Ureter (tissue), 1 donor: ENCODE results near the gene FAM227B. TPM values are rescaled to one million over a fixed set of nuclear protein-coding genes. Genes with fewer than 3 reads are reported as not detected.
"Not testable (repeated sequence)": the region's sequence is repeated elsewhere in the genome, so short reads cannot be mapped to it uniquely, and the experiment has no call there.

Experiments
- DNase-seq: peaks from one replicate; pipeline ENCODE4 v3.0.0-alpha.2; 2020; ENCODE audit warnings: low spot score
- total RNA-seq: library from RNA; stranded (reverse); gene quantifications from one replicate; pipeline ENCODE4 v1.2.4, GENCODE V29; 2023
- donor health status: DM: yes; HTN: yes; CAD: no.

Gene FAM227B
- total RNA-seq, 1 donor from 2014 or later: 9.6 TPM

DNA sequence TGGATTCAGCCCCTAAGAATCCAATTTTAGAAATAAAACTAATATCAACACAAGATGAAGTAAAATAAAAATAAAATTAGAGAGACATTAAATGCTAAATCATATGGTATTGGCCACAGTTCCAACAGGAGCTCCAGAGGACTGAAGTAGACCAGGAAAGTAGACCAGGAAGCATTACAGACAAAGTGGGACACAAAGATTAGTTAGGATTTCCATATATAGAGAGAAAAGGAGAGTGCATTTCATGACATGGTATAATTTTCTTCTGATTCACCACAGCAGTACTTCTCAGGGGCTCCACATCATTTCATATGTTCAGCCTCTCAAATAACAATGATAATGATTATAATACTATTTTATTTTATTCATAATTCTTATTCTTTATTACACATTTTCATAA, 179.3 kb downstream of the FAM227B start:
- DNase-seq: no peak

DNA sequence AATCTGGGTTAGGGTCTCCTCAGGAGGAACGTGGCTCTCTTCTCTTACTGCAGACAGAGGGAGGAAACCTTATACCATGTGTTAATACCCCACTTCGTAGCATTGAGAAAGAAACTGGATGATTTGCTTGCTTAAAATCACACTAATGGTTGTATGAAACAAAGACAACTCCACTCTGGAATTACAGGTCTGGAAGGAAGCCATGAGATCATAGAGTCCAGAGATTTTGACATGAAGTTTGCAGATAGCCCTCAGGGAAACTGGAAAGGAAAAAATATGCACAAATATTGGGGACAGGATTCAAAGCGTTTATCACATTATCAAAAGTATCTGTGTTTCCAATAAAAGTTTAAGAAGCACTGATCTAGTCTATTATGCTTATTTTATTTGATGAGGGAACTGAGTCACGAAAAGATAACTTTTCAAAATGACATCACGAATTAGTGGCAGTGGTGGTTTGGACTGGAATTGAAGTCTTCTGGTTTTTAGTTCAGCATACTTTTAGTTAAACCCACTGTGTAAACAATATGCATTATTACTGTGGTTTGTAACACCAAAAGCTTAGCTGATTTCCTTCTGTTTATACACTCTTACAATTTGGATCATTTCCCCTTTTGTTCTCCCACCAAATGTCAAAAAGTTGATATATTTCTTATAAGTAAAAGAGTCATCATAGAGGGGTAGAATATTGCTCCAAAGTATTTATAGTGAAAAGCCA, 180.8 kb downstream of the FAM227B start:
- DNase-seq: no peak

- no peak for DNase-seq
Measured at GRCh38 chr15:49438962-49439631, 181.5 kb downstream of the FAM227B start.

DNA sequence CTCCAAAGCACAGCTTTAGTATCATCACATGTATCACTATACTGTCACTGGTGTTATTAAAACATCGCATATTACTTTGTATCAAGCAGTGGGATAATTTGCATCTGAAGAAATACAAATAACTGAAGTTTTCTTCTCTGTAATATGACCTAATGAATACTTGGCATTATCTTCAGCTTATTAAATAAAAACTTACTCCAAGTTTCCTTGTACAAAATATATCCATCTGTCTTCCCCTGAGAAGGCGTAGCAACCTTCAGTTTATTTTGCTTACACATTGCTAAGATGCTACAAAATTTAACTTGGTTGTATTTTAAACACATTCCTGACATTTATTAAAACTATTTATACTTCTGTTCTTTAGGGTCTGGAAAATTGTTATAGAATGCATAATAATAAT, 183.9 kb downstream of the FAM227B start:
- no peak for DNase-seq

DNA sequence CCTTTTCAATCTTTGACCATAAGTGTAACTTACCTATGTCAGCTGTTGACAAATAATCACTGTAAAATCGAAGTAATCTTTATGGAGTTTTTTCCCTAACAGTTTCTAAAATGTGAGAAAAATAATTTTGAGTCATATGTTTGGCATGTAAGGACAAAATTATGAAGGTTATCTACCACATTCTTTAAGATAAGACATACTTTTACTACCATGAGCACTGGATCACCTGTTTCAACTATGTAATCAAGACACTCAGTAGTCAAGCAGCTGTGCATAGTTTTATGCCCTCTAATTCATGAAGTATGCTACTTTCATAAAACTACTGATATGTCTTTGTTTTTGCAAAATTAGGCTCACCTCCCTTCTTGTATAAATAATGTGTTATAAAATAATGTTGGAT, 185.4 kb downstream of the FAM227B start:
- DNase-seq: no peak

DNA sequence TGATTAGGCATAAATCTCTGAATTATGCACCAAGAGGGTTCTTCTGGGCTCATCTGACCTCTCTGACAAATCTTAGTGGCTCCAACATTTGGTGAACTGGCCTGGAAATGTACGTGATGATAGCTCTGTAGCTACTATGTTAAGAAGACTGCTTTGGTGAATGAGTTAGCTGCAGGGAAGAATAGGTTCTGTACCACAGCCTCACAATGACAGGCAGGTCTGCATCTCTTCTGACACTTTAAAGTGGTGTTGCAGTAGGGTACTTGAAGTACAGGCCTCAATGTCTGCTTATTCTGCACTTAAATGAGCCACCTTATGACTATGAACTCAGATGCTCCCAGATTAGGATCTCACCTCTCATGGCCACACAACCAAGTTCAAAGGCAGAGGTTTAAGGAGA, 190.6 kb downstream of the FAM227B start:
- DNase-seq: no peak

DNA sequence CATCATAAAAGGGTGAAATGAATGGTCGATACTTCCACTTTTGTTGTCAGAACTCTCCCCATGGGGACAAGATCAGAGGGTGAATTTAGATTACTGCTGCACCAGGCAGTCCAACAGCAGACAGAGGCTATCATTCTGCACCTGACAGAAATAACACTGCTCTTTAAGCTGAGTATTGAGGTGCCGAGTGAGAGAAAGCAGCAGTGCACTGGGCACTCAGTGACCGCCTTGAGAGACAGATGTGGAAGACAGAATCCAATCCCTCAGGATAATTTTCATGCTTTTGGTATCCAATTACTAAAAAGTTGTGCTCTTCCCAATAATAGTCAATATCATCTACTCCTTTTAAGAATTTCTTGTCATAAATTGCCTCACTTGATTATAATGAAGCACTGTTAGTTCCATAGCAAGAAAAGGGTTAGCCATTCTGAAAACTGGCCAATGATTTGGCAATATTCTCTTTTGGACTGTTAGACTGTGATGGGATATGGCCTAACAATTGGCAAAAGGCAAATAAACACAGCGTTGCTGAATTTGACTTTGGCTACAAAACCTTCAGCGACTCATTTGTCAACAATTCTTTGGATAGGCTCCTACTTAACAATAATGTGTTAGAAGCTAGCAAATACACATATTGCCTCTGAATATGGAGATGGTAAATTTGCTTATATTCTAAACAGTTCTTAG, 192.1 kb downstream of the FAM227B start:
- no peak for DNase-seq

DNA sequence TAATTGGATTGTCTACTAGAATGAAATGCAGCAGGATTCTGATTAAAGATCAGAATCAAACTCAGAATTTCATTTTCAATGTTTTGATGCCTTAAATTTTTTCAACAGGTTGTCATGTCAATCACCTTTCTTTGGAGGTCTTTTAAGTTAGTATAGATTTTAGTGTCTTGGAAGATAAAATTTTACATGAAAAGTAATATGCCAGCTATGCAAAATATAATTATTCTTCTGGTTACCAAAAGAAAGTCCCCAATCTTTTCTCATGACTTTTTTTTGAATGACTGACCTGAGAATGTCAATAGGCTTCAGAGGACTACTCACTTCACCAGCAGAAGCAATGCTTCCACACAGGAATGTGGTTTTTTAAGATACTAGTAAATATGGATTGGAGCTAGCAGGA, 193.2 kb downstream of the FAM227B start:
- DNase-seq: no peak

DNA sequence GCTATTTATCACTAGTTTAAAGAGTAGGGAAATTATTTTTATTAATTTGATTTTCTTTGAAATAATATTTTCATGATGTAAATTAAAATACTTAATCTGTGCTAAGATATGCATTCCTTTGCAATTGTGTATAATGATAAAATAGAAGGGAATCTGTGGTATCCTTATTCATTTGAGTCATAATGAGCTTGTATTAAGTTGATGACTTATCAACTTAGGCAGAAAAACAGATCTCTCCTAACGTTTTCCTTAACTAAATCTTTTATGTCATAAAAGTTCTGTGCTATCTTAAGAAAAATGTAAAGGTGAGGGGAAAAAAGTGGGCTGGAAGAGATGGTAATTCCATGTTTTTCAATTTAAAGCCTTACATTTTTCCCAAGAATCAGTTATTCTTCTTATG, 195.7 kb downstream of the FAM227B start:
- no peak for DNase-seq

DNA sequence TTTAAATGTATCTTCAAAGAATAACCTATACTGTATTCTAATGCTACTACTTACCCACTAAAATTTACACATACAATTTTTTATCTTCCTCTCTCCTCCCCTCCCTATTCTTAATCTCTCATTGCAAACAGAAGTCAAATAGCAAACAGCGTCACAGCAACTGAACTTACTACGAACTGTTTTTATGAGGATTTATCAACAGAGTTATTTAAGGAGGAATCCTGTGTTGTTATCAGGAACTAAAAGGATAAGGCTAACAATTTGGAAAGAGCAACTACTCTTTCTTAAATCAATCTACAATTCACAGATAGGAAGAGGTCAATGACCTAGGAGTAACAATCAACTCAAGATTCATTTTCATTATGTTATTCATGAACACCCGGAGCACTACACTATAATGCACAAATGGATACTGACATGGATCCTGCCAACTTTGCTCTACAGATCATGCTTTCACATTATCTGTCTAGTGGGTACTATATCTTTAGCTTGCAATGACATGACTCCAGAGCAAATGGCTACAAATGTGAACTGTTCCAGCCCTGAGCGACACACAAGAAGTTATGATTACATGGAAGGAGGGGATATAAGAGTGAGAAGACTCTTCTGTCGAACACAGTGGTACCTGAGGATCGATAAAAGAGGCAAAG, 196.6 kb downstream of the FAM227B start:
- no peak for DNase-seq

DNA sequence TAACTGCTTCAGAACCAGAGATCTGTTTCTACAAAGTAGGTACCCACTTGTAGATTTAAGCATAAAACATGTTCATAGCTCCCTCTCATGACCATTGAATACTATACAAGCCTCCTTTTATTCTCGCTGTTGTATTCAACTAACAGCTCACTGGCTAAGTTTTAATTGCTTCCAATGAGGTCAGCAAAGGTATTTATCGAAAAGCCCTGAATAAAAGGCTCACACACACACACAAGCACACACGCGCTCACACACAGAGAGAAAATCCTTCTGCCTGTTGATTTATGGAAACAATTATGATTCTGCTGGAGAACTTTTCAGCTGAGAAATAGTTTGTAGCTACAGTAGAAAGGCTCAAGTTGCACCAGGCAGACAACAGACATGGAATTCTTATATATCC, 197.6 kb downstream of the FAM227B start, which contains the start of gene FGF7:
TSS of gene FGF7 (plus strand) at position 222 of the 400 bp plus-strand sequence. CDS start 1,056 bp downstream, outside the sequence.
- DNase-seq: no peak

DNA sequence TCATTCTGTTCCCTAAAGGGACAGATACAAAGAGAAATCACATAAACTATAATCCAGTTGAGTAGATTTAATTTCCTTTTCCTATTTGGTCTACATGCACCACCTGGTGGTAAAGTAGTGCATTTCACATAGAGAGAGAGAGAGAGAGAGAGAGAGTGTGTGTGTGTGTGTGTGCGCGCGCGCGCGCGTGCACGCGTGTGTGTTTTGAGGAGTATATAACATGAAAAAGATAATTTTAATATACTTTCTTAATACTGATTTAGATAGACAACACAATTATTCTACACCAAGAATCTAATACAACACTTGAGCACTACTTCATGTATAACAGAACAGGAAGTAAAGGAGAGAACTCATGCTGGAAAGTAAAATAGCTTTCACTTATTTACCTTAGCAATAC, 198.6 kb downstream of the FAM227B start:
- DNase-seq: no peak

DNA sequence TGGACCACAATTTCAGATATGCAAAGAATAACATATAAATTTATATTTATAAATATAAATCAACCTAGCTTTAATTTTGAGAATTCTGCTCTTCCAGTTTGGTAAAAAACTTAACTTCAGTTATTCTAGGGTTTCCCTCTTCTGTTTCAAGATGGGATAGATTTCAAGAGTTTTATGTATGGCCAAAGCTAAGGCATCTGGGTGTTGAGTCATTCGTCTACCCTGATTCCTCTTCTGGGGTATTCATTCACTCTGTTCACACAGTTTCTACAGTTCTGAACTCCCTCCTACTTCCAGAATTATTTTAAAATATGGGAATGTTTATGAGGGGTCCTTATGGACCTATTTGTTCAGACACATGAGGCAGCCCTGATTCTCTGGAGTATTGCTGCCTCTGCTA, 201.8 kb downstream of the FAM227B start:
- DNase-seq: no peak

DNA sequence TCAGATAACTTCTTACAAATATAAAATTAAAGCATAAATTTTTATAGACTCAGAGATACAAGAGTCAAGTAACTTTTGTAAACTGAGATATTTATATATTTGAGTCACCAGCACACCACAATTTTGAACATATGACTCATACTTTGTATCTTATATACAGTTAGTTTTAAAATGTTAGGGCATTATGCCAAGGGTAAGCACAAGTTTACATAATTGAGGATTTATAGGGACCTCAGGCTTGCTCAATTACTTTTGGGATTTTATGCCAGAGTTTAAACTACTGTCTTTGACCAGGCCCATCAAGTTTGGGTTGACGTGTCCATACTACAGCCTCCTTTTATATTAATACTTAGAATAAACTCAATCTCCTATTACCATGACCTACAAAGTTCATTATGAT, 205.0 kb downstream of the FAM227B start:
- DNase-seq: no peak

DNA sequence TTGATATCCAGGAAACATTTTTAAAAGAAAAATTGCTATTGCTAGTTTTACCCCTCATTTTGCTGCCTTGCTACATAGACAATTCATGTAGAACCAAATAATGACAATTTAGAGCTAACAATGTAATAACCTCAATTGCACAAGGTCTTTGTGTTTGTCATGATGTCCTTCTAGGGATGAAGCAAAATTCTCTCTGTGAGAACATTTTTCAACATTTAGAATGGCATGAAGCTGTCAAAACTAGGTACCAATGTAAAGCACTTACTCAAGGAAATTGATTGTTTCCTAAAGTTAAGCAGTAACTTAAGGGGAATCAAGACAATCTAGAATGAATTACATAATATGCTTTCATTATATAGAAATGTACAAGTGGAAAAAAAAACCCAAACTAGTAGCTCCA, 205.5 kb downstream of the FAM227B start:
- no peak for DNase-seq

DNA sequence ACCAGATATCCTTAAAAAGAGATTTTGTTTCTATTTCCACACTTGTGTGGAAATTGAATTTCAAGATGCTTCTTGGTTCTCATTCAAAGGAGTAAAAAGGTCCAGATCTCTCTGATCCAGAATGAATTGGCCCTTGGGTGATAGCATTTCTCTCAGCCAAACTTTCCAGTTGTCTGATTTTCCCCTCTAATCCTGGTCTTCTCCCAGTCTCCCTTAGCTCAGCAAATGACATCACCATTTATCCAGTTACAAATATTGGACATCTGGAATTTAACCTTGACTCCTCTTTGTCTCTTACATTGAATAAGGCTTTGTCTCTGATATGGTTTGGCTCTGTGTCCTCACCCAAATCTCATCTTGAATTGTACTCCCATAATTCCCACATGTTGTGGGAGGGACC, 207.8 kb downstream of the FAM227B start:
- DNase-seq: no peak

- DNase-seq: no peak
Measured at GRCh38 chr15:49410641-49411040, 210.0 kb downstream of the FAM227B start.

- DNase-seq: no peak
Measured at GRCh38 chr15:49406352-49407118, 214.1 kb downstream of the FAM227B start.

- DNase-seq: not testable (repeated sequence)
Measured at GRCh38 chr15:49402515-49403296, 217.9 kb downstream of the FAM227B start.

DNA sequence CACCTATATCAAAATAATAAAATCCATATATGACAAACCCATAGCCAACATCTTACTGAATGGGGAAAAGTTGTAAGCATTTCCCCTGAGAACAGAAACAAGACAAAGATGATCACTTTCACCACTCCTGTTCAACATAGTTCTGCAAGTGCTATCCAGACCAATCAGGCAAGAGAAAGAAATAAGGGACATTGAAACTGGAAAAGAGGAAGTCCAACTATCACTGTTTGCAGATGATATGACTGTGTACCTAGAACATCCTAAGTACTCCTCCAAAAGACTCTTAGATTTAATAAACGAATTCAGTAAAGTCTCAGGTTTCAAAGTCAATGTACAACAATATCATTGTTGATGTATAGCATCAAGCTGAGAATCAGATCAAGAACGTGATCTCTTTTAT, 233.1 kb downstream of the FAM227B start:
- no peak for DNase-seq

GRCh38 chr15:49383266-49383665, 237.4 kb downstream of the FAM227B start:
- DNase-seq: no peak
